HCT116 (cell line): Measurements from ENCODE around the gene ZFP92. TPM values are rescaled to one million over a fixed set of nuclear protein-coding genes. Genes with fewer than 3 reads are reported as not detected.

Experiments used
- ATAC-seq: fragments of 200-7000 bp; cut with Tn5 transposase; 2 replicates; pipeline ENCODE4 v1.9.1; 2020; ENCODE audit warnings: mild to moderate bottlenecking, moderate library complexity
- BruUV-seq: library from RNA; stranded (reverse); fragments of 400-500 nt; replicated peaks from 2 replicates; lab custom pipeline; 2021; lab: Mats Ljungman, UMichigan
- CTCF ChIA-PET: fragments of 300-600 bp; sonication (Branson Sonifier 250); formaldehyde crosslinking; loops from one replicate; lab custom pipeline; 2021; ENCODE audit warnings: antibody characterized with exemption; lab: Charles Lee
- POLR2A ChIA-PET: fragments of 300-600, 350-600 bp; sonication (Branson Sonifier 250); formaldehyde crosslinking; loops from one replicate; lab custom pipeline; 2021; ENCODE audit warnings: antibody characterized with exemption; lab: Charles Lee
- RAD21 ChIA-PET, 2 experiments: fragments of 300-600 bp; sonication (Branson Sonifier 250); formaldehyde crosslinking; loops; one replicate each; lab custom pipeline; 2023; ENCODE audit warnings: low total read pairs in 2 of 2; ENCODE audit not compliant: uncharacterized antibody in 2 of 2, unreplicated experiment in 2 of 2, low non-redundant PET in 1 of 2; lab: Charles Lee
- DNase-seq: peaks from one replicate; pipeline ENCODE4 v3.0.0-alpha.2; 2010; ENCODE audit warnings: low read depth, low spot score
- H2AFZ ChIP-seq: fragments of 200-600 bp; shearing (Covaris generic), sonication (generic); 2 replicates; pipeline ENCODE4 v1.6.1; 2017; ENCODE audit warnings: low read depth, mixed run types, mixed read lengths, antibody characterized with exemption, low read length; ENCODE audit not compliant: poor library complexity, severe bottlenecking
- H3K27ac ChIP-seq: 2 replicates; pipeline ENCODE4 v1.5.1; 2012; ENCODE audit warnings: low read depth, low read length
- H3K27me3 ChIP-seq: fragments of 200-600 bp; sonication (generic); 2 replicates; pipeline ENCODE4 v1.6.1; 2016; ENCODE audit warnings: mixed run types, low read length, mixed read lengths; ENCODE audit not compliant: insufficient read depth
- H3K36me3 ChIP-seq, 2 experiments: fragments of 200-500 bp in 1 of 2; fragments of 200-600 bp in 1 of 2; sonication (Bioruptor generic) in 1 of 2; sonication (generic) in 1 of 2; 2 replicates each; pipeline versions ENCODE4 v1.5.1 to v1.6.1; 2014 to 2016; ENCODE audit warnings: low read length in 2 of 2, inconsistent platforms in 1 of 2, mixed read lengths in 1 of 2, mixed run types in 1 of 2; ENCODE audit not compliant: insufficient read depth in 2 of 2, control insufficient read depth in 1 of 2
- H3K4me1 ChIP-seq, 2 experiments: fragments of 200-600 bp in 1 of 2; sonication (generic) in 1 of 2; 2 replicates each; pipeline versions ENCODE4 v1.5.1 to v1.6.1; 2012 to 2017; ENCODE audit warnings: low read length in 2 of 2, inconsistent platforms in 1 of 2, mild to moderate bottlenecking in 1 of 2, mixed read lengths in 1 of 2, mixed run types in 1 of 2, moderate library complexity in 1 of 2; ENCODE audit not compliant: insufficient read depth in 2 of 2, control insufficient read depth in 1 of 2
- H3K4me2 ChIP-seq: fragments of 200-600 bp; sonication (generic); 2 replicates; pipeline ENCODE4 v1.6.1; 2017; ENCODE audit warnings: mixed run types, low read length, mixed read lengths
- H3K4me3 ChIP-seq, 2 experiments: fragments of 200-600 bp in 1 of 2; sonication (generic) in 1 of 2; replicated peaks in 1 of 2; 2 replicates each; pipeline ENCODE4 v1.5.1; 2011 to 2016; ENCODE audit warnings: low read length in 2 of 2, control low read depth in 1 of 2, low read depth in 1 of 2, mild to moderate bottlenecking in 1 of 2, mixed read lengths in 1 of 2, mixed run types in 1 of 2
- H3K79me2 ChIP-seq: fragments of 200-600 bp; sonication (generic); 2 replicates; pipeline ENCODE4 v1.6.1; 2017; ENCODE audit warnings: mild to moderate bottlenecking, mixed run types, low read length, moderate library complexity, mixed read lengths; ENCODE audit not compliant: insufficient read depth
- H3K9ac ChIP-seq: fragments of 200-600 bp; sonication (generic); 2 replicates; pipeline ENCODE4 v1.6.1; 2016; ENCODE audit warnings: low read length, mixed read lengths
- H3K9me2 ChIP-seq: fragments of 200-600 bp; sonication (generic), shearing (Covaris generic); 2 replicates; pipeline ENCODE4 v1.6.1; 2017; ENCODE audit warnings: mixed run types, mild to moderate bottlenecking, moderate library complexity; ENCODE audit not compliant: insufficient read depth
- H3K9me3 ChIP-seq, 2 experiments: fragments of 200-500 bp in 1 of 2; fragments of 200-600 bp in 1 of 2; sonication (Bioruptor generic) in 1 of 2; sonication (generic) in 1 of 2; 2 replicates each; pipeline ENCODE4 v1.6.1; 2014 to 2017; ENCODE audit warnings: low read length in 2 of 2, mixed read lengths in 2 of 2, inconsistent platforms in 1 of 2, low read depth in 1 of 2, mild to moderate bottlenecking in 1 of 2, mixed run types in 1 of 2, moderate library complexity in 1 of 2; ENCODE audit not compliant: control insufficient read depth in 1 of 2, insufficient read depth in 1 of 2
- H4K20me1 ChIP-seq: fragments of 200-600 bp; sonication (generic), shearing (Covaris generic); 2 replicates; pipeline ENCODE4 v1.6.1; 2017; ENCODE audit warnings: mixed run types, mild to moderate bottlenecking, moderate library complexity; ENCODE audit not compliant: insufficient read depth
- CEBPB ChIP-seq: IDR thresholded peaks from 2 replicates; pipeline ENCODE4 v1.6.1; 2012; ENCODE audit warnings: low read depth
- CTCF ChIP-seq, 3 experiments: fragments of 200-600 bp in 1 of 3; sonication (generic) in 1 of 3; IDR thresholded peaks in 2 of 3; conservative IDR thresholded peaks in 1 of 3; 2 replicates each; pipeline ENCODE4 v1.5.1; 2012 to 2017; ENCODE audit warnings: low read depth in 2 of 3, low read length in 2 of 3, antibody characterized with exemption in 1 of 3, borderline replicate concordance in 1 of 3, control low read depth in 1 of 3, mild to moderate bottlenecking in 1 of 3, mixed read lengths in 1 of 3, mixed run types in 1 of 3, moderate library complexity in 1 of 3; ENCODE audit not compliant: insufficient read depth in 1 of 3
- EGR1 ChIP-seq: IDR thresholded peaks from 2 replicates; pipeline ENCODE4 v1.6.1; 2012; ENCODE audit warnings: low read depth
- ELF1 ChIP-seq: IDR thresholded peaks from 2 replicates; pipeline ENCODE4 v1.6.1; 2012; ENCODE audit warnings: low read depth, borderline replicate concordance
- EZH2phosphoT487 ChIP-seq: fragments of 200-600 bp; IDR thresholded peaks from 2 replicates; pipeline ENCODE4 v1.6.1; 2018; ENCODE audit warnings: antibody characterized with exemption, borderline replicate concordance
- FOSL1 ChIP-seq: IDR thresholded peaks from 2 replicates; pipeline ENCODE4 v1.6.1; 2012; ENCODE audit warnings: low read depth
- JUND ChIP-seq: IDR thresholded peaks from 2 replicates; pipeline ENCODE4 v1.6.1; 2012
- POLR2A ChIP-seq: IDR thresholded peaks from 2 replicates; pipeline ENCODE4 v1.7.0; 2011; ENCODE audit warnings: borderline replicate concordance; ENCODE audit not compliant: insufficient read depth, insufficient read length; ENCODE audit errors: extremely low read depth
- POLR2AphosphoS5 ChIP-seq: IDR thresholded peaks from 2 replicates; pipeline ENCODE4 v1.6.1; 2011; ENCODE audit warnings: mild to moderate bottlenecking, low read depth, low read length, moderate library complexity
- RAD21 ChIP-seq: IDR thresholded peaks from 2 replicates; pipeline ENCODE4 v1.6.1; 2012; ENCODE audit warnings: low read depth, mild to moderate bottlenecking
- REST ChIP-seq: IDR thresholded peaks from 2 replicates; pipeline ENCODE4 v1.6.1; 2012; ENCODE audit warnings: low read depth
- SIN3A ChIP-seq: IDR thresholded peaks from 2 replicates; pipeline ENCODE4 v1.6.1; 2012; ENCODE audit warnings: low read depth
- SP1 ChIP-seq: IDR thresholded peaks from 2 replicates; pipeline ENCODE4 v1.6.1; 2012; ENCODE audit warnings: low read depth
- SRF ChIP-seq: IDR thresholded peaks from 2 replicates; pipeline ENCODE4 v1.6.1; 2012; ENCODE audit warnings: low read depth
- TCF7L2 ChIP-seq: IDR thresholded peaks from 2 replicates; pipeline ENCODE4 v1.7.0; 2011; ENCODE audit warnings: borderline replicate concordance, inconsistent platforms; ENCODE audit not compliant: insufficient read depth, insufficient read length; ENCODE audit errors: extremely low read depth
- ZFX ChIP-seq: fragments of 450-650 bp; IDR thresholded peaks from 2 replicates; pipeline ENCODE4 v1.6.1; 2017
- ZNF274 ChIP-seq: fragments of 200-500 bp; sonication (Bioruptor generic); IDR thresholded peaks from 2 replicates; pipeline ENCODE4 v1.6.1; 2014; ENCODE audit warnings: mild to moderate bottlenecking, low read depth, low read length, inconsistent platforms
- intact Hi-C: fragments of 100-400 bp; cut with micrococcal nuclease; formaldehyde crosslinking; loops from 2 replicates; pipeline ENCODE4 v1.10.0; 2022
- total RNA-seq: library from RNA; stranded (reverse); gene quantifications from one replicate; pipeline ENCODE4 v1.2.1, GENCODE V29; 2021; ENCODE audit not compliant: unreplicated experiment
- TF ChIP-seq, protein P1 (sequence below): IDR thresholded peaks from 2 replicates; pipeline ENCODE4 v1.6.1; 2012

Gene ZFP92
- total RNA-seq, 1 experiment from 2014 or later = not detected

- Histone ChIP-seq H3K27me3 (no peaks in the 10 kb centered on the region), H3K4me2 (no peak overlapping the region), H2AFZ (no peak overlapping the region), H3K9me2 (no peaks in the 10 kb centered on the region), H3K4me3 (no peak overlapping the region), H3K4me1 (no peaks in the 10 kb centered on the region), H4K20me1 (no peaks in the 10 kb centered on the region), H3K36me3 (no peaks in the 10 kb centered on the region)
- ChIA-PET POLR2A (no interaction called here), RAD21 (no interaction called here), CTCF (no interaction called here)
- intact Hi-C loops = no loop called here
- no peak for ATAC-seq
- no TSS peak for BruUV-seq
- TF ChIP-seq SP1 (no peak), POLR2A (no peak), EZH2phosphoT487 (no peak), ELF1 (no peak), EGR1 (no peak), FOSL1 (no peak), POLR2AphosphoS5 (no peak), CTCF (IDR thresholded peaks at IDR 0.05 in 2 of 3, conservative IDR thresholded peaks at IDR 0.05 in 1 of 3; ENCODE audit: borderline replicate concordance in 1 of 3, insufficient read depth in 1 of 3, low read depth in 2 of 3, low read length in 2 of 3) (no peak), SIN3A (no peak), ZFX (no peak), REST (no peak), SRF (no peak), JUND (no peak), TCF7L2 (no peak), ZNF274 (no peak), RAD21 (no peak), CEBPB (no peak)
- TF ChIP-seq, protein P1, sequence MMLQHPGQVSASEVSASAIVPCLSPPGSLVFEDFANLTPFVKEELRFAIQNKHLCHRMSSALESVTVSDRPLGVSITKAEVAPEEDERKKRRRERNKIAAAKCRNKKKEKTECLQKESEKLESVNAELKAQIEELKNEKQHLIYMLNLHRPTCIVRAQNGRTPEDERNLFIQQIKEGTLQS = no peak
- TF ChIP-seq, all 23 proteins: peak for 0
- DNase-seq = no peak
- H3K79me2 ChIP-seq = no peaks in the 10 kb centered on the region
- H3K9ac ChIP-seq = no peak overlapping the region
- H3K9me3 ChIP-seq = no peaks in the 10 kb centered on the region
- H3K27ac ChIP-seq = no peak overlapping the region
These were observed 809 bp downstream of the ZFP92 start for GRCh38 chrX:153411988-153412574.
